K562 (cell line): ENCODE results near the gene TGFBR3L. TPM values are rescaled to one million over a fixed set of nuclear protein-coding genes. Genes with fewer than 3 reads are reported as not detected.

Experiments used
- CCNT2 ChIP-seq: IDR thresholded peaks from 2 replicates; pipeline ENCODE4 v1.6.1; 2011; ENCODE audit warnings: borderline replicate concordance, low read depth, mild to moderate bottlenecking, moderate library complexity, mixed read lengths, low read length; ENCODE audit not compliant: insufficient read length; ENCODE audit errors: extremely low read depth
- HMG20B ChIP-seq: fragments of 250-450 bp; sonication (Bioruptor Pico); IDR thresholded peaks from 2 replicates; pipeline ENCODE4 v1.5.0; 2021; ENCODE audit warnings: mild to moderate bottlenecking
- HNRNPUL1 ChIP-seq: fragments of 200-400 bp; formaldehyde crosslinking; IDR thresholded peaks from 2 replicates; pipeline ENCODE4 v1.6.1; 2017; ENCODE audit warnings: low read length
- MLLT1 ChIP-seq, 2 experiments: fragments of 450-650 bp; IDR thresholded peaks; 2 replicates each; pipeline ENCODE4 v1.6.1; 2016
- NELFE ChIP-seq: IDR thresholded peaks from 2 replicates; pipeline ENCODE4 v1.6.1; 2011; ENCODE audit warnings: mild to moderate bottlenecking; ENCODE audit not compliant: insufficient read depth, insufficient read length
- NEUROD1 ChIP-seq: fragments of 150-350 bp; IDR thresholded peaks from 2 replicates; pipeline ENCODE4 v1.6.1; 2014; ENCODE audit warnings: borderline replicate concordance, low read length, low read depth; ENCODE audit not compliant: partially characterized antibody
- RBFOX2 ChIP-seq: fragments of 200-400 bp; formaldehyde crosslinking; IDR thresholded peaks from 2 replicates; pipeline ENCODE4 v1.6.1; 2017; ENCODE audit warnings: low read depth, mild to moderate bottlenecking, low read length, moderate library complexity
- REST ChIP-seq, 2 experiments: fragments of 450-650 bp; formaldehyde crosslinking in 1 of 2; IDR thresholded peaks; 2 replicates each; pipeline versions ENCODE4 v1.4.0 to v1.6.1; 2014 to 2020; ENCODE audit warnings: mild to moderate bottlenecking in 2 of 2, borderline replicate concordance in 1 of 2, low read depth in 1 of 2
- TFAP4 ChIP-seq: sonication (generic); formaldehyde crosslinking; IDR thresholded peaks from 2 replicates; pipeline ENCODE4 v1.8.0; 2022; ENCODE audit warnings: missing genetic modification reagents, mild to moderate bottlenecking, moderate library complexity, borderline replicate concordance
- ZFP30 ChIP-seq: fragments of 250-450 bp; sonication (Bioruptor Pico); IDR thresholded peaks from 2 replicates; pipeline ENCODE4 v1.8.0; 2022; ENCODE audit warnings: moderate library complexity, mild to moderate bottlenecking, inconsistent platforms, borderline replicate concordance
- ZNF511 ChIP-seq: sonication (generic); formaldehyde crosslinking; IDR thresholded peaks from 2 replicates; pipeline ENCODE4 v1.8.0; 2022; ENCODE audit warnings: mild to moderate bottlenecking, missing genetic modification reagents
- ZNF778 ChIP-seq: fragments of 450-650 bp; formaldehyde crosslinking; IDR thresholded peaks from 2 replicates; pipeline ENCODE4 v1.4.0; 2020; ENCODE audit warnings: mild to moderate bottlenecking, moderate library complexity
- polyA plus RNA-seq, 8 experiments: library from polyadenylated mRNA; depleted of rRNA in 4 of 8; stranded (reverse) in 5 of 8; unstranded in 3 of 8; fragments of >200 nt; fragmentation: Nextera tagmentation in 2 of 8; fragmentation: Illumina TruSeq in 1 of 8; extraction: Ambion mirVana in 2 of 8; extraction: Trizol in 1 of 8; gene quantifications; 2 replicates each; pipeline versions ENCODE4 v1.2.1 to v1.2.3, GENCODE V29; 2011 to 2014; ENCODE audit warnings: inconsistent platforms in 1 of 8, missing spikeins in 1 of 8
- total RNA-seq, 7 experiments: library from RNA; depleted of rRNA in 6 of 7; stranded (reverse); fragments of >200 nt in 6 of 7; fragmentation: Illumina TruSeq in 2 of 7; extraction: Trizol in 2 of 7; gene quantifications; 2 replicates each; pipeline versions ENCODE4 v1.2.1 to v1.2.3, GENCODE V29; 2011 to 2021; ENCODE audit warnings: low replicate concordance in 1 of 7
- TF ChIP-seq, protein P1 (sequence below): fragments of 250-450 bp; sonication (Bioruptor Pico); IDR thresholded peaks from 2 replicates; pipeline ENCODE4 v1.8.0; 2022; ENCODE audit warnings: moderate library complexity, mild to moderate bottlenecking, inconsistent platforms

The TGFBR3L gene
- total and polyA plus RNA-seq, 9 of the 15 experiments (the other 6 are each of a cell fraction or from before 2014, with no cell fraction given): not detected

GRCh38 chr19:7868671-7869452 is 45.8 kb upstream of the TGFBR3L start (continued):
- no peak for TF ChIP-seq ZNF511 (CRISPR knock-in tag)
- no peak for TF ChIP-seq ZNF778 (CRISPR knock-in tag)
- TF ChIP-seq NEUROD1: no peak
- 0 out of 2 replicates have a peak, but pooled peaks have one; percentile 24 for TF ChIP-seq TFAP4 (CRISPR knock-in tag)
- no peak; a peak in 1 of 4 replicates for TF ChIP-seq MLLT1 (IDR thresholded peaks at IDR 0.05)
- TF ChIP-seq ZFP30 (CRISPR knock-in tag): no peak
- no peak for TF ChIP-seq NELFE
- TF ChIP-seq, protein P1, sequence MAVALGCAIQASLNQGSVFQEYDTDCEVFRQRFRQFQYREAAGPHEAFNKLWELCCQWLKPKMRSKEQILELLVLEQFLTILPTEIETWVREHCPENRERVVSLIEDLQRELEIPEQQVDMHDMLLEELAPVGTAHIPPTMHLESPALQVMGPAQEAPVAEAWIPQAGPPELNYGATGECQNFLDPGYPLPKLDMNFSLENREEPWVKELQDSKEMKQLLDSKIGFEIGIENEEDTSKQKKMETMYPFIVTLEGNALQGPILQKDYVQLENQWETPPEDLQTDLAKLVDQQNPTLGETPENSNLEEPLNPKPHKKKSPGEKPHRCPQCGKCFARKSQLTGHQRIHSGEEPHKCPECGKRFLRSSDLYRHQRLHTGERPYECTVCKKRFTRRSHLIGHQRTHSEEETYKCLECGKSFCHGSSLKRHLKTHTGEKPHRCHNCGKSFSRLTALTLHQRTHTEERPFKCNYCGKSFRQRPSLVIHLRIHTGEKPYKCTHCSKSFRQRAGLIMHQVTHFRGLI (CRISPR knock-in tag): no peak
- no peak for TF ChIP-seq HMG20B
- no peak for TF ChIP-seq HNRNPUL1
- peak; percentile 46 for TF ChIP-seq RBFOX2
- peak; percentile 41; the same call in 1 of the 2 replicates for TF ChIP-seq REST (IDR thresholded peaks at IDR 0.05; ENCODE audit: borderline replicate concordance)
- peak; percentile 37; the same call in 1 of the 2 replicates for TF ChIP-seq REST (CRISPR knock-in tag; IDR thresholded peaks at IDR 0.05; ENCODE audit: low read depth)
- TF ChIP-seq CCNT2: peak; percentile 73
